H9 (cell line): Measurements from ENCODE around the gene RASGEF1C. TPM values are rescaled to one million over a fixed set of nuclear protein-coding genes. Genes with fewer than 3 reads are reported as not detected.

Experiments used
- DNase-seq: peaks from one replicate; pipeline ENCODE4 v3.0.0-alpha.2; 2017
- H2AFZ ChIP-seq: one replicate; pipeline ENCODE4 v1.6.1; 2013; ENCODE audit warnings: mild to moderate bottlenecking, low read length, control low read depth, moderate library complexity
- H2AK5ac ChIP-seq: 2 replicates; pipeline ENCODE4 v1.6.1; 2013; ENCODE audit warnings: low read length, control low read depth, mixed read lengths; ENCODE audit not compliant: insufficient read length
- H2BK120ac ChIP-seq: one replicate; pipeline ENCODE4 v1.6.1; 2013; ENCODE audit warnings: low read depth, mild to moderate bottlenecking, low read length, control low read depth, inconsistent platforms; ENCODE audit not compliant: poor library complexity, severe bottlenecking
- H2BK12ac ChIP-seq: 2 replicates; pipeline ENCODE4 v1.6.1; 2013; ENCODE audit warnings: low read length, control low read depth, mixed read lengths, low read depth; ENCODE audit not compliant: insufficient read length
- H2BK15ac ChIP-seq: 2 replicates; pipeline ENCODE4 v1.6.1; 2013; ENCODE audit warnings: low read depth, low read length, control low read depth
- H2BK20ac ChIP-seq: one replicate; pipeline ENCODE4 v1.6.1; 2013; ENCODE audit warnings: low read depth, mild to moderate bottlenecking, low read length, control low read depth, inconsistent platforms; ENCODE audit not compliant: poor library complexity, severe bottlenecking
- H2BK5ac ChIP-seq: 2 replicates; pipeline ENCODE4 v1.6.1; 2013; ENCODE audit warnings: low read length, control low read depth, mixed read lengths; ENCODE audit not compliant: insufficient read length
- H3K14ac ChIP-seq: 2 replicates; pipeline ENCODE4 v1.6.1; 2013; ENCODE audit warnings: low read length, control low read depth; ENCODE audit not compliant: insufficient read depth
- H3K18ac ChIP-seq: 2 replicates; pipeline ENCODE4 v1.6.1; 2013; ENCODE audit warnings: low read depth, mild to moderate bottlenecking, mixed read lengths, low read length, control low read depth; ENCODE audit not compliant: insufficient read length
- H3K23ac ChIP-seq: 2 replicates; pipeline ENCODE4 v1.6.1; 2013; ENCODE audit warnings: low read length, control low read depth, mixed read lengths, low read depth; ENCODE audit not compliant: insufficient read length
- H3K23me2 ChIP-seq: 2 replicates; pipeline ENCODE4 v1.6.1; 2013; ENCODE audit warnings: low read depth, mild to moderate bottlenecking, mixed read lengths, low read length, control low read depth; ENCODE audit not compliant: insufficient read length, poor library complexity, severe bottlenecking
- H3K27ac ChIP-seq: 2 replicates; pipeline ENCODE4 v1.5.1; 2013; ENCODE audit warnings: low read length, control low read depth, mixed read lengths, low read depth; ENCODE audit not compliant: insufficient read length
- H3K27me3 ChIP-seq: 2 replicates; pipeline ENCODE4 v1.6.1; 2013; ENCODE audit warnings: low read length, control low read depth, inconsistent platforms; ENCODE audit not compliant: insufficient read depth
- H3K4ac ChIP-seq: 2 replicates; pipeline ENCODE4 v1.6.1; 2013; ENCODE audit warnings: low read depth, mild to moderate bottlenecking, control low read depth, inconsistent platforms, low read length, moderate library complexity
- H3K4me1 ChIP-seq: 2 replicates; pipeline ENCODE4 v1.6.1; 2013; ENCODE audit warnings: low read length, control low read depth, inconsistent platforms; ENCODE audit not compliant: insufficient read depth
- H3K4me2 ChIP-seq: 2 replicates; pipeline ENCODE4 v1.6.1; 2013; ENCODE audit warnings: low read length, control low read depth, mixed read lengths; ENCODE audit not compliant: insufficient read length, insufficient read depth
- H3K56ac ChIP-seq: 2 replicates; pipeline ENCODE4 v1.6.1; 2013; ENCODE audit warnings: low read depth, mild to moderate bottlenecking, mixed read lengths, low read length, control low read depth; ENCODE audit not compliant: insufficient read length
- H3K79me1 ChIP-seq: 2 replicates; pipeline ENCODE4 v1.6.1; 2013; ENCODE audit warnings: low read depth, mild to moderate bottlenecking, moderate library complexity, low read length, control low read depth, inconsistent platforms; ENCODE audit not compliant: insufficient read depth, poor library complexity, severe bottlenecking
- H3K79me2 ChIP-seq: 2 replicates; pipeline ENCODE4 v1.6.1; 2013; ENCODE audit warnings: low read length, control low read depth, inconsistent platforms; ENCODE audit not compliant: insufficient read depth
- H3K9ac ChIP-seq: 2 replicates; pipeline ENCODE4 v1.6.1; 2013; ENCODE audit warnings: low read length, control low read depth, mixed read lengths; ENCODE audit not compliant: insufficient read length; ENCODE audit errors: extremely low read depth
- H3K9me3 ChIP-seq: one replicate; pipeline ENCODE4 v1.6.1; 2013; ENCODE audit warnings: low read depth, low read length, inconsistent platforms; ENCODE audit not compliant: control insufficient read depth
- H3T11ph ChIP-seq: one replicate; pipeline ENCODE4 v1.6.1; 2013; ENCODE audit warnings: mild to moderate bottlenecking, low read length, control low read depth, inconsistent platforms
- H4K20me1 ChIP-seq: one replicate; pipeline ENCODE4 v1.6.1; 2013; ENCODE audit not compliant: control insufficient read depth, insufficient read length, insufficient read depth
- H4K5ac ChIP-seq: 2 replicates; pipeline ENCODE4 v1.6.1; 2013; ENCODE audit warnings: low read depth, mild to moderate bottlenecking, mixed read lengths, low read length, control low read depth; ENCODE audit not compliant: insufficient read length
- H4K8ac ChIP-seq: replicated peaks from 2 replicates; pipeline ENCODE4 v1.6.1; 2013; ENCODE audit warnings: low read length, control low read depth, mixed read lengths, low read depth; ENCODE audit not compliant: insufficient read length
- H4K91ac ChIP-seq: 2 replicates; pipeline ENCODE4 v1.6.1; 2013; ENCODE audit warnings: low read depth, mild to moderate bottlenecking, moderate library complexity, mixed read lengths, low read length, control low read depth; ENCODE audit not compliant: insufficient read length
- H3K27ac Mint-ChIP-seq, 3 experiments: 2 replicates in 2 of 3; 3 replicates in 1 of 3; pipeline ENCODE4 v1.8.0; 2020 to 2021; ENCODE audit warnings: mixed read lengths in 3 of 3, mild to moderate bottlenecking in 1 of 3, moderate library complexity in 1 of 3
- H3K27me3 Mint-ChIP-seq: 2 replicates; pipeline ENCODE4 v1.8.0; 2021; ENCODE audit warnings: low read depth, mild to moderate bottlenecking, moderate library complexity, mixed read lengths
- H3K36me3 Mint-ChIP-seq, 3 experiments: 2 replicates in 2 of 3; 3 replicates in 1 of 3; pipeline ENCODE4 v1.8.0; 2020 to 2021; ENCODE audit warnings: low read depth in 3 of 3, mixed read lengths in 3 of 3; ENCODE audit not compliant: insufficient read depth in 1 of 3
- H3K4me1 Mint-ChIP-seq, 2 experiments: 2 replicates each; pipeline ENCODE4 v1.8.0; 2020; ENCODE audit warnings: mixed read lengths in 2 of 2
- H3K4me3 Mint-ChIP-seq, 2 experiments: 2 replicates in 1 of 2; 3 replicates in 1 of 2; pipeline ENCODE4 v1.8.0; 2020 to 2021; ENCODE audit warnings: mild to moderate bottlenecking in 2 of 2, mixed read lengths in 2 of 2, moderate library complexity in 1 of 2
- H3K9me3 Mint-ChIP-seq, 2 experiments: 2 replicates in 1 of 2; 3 replicates in 1 of 2; pipeline ENCODE4 v1.8.0; 2020; ENCODE audit warnings: mild to moderate bottlenecking in 2 of 2, mixed read lengths in 2 of 2, moderate library complexity in 1 of 2
- WGBS: extraction: QIAGEN DNeasy Blood & Tissue Kit; methylation state at CpG from one replicate; pipeline ENCODE4 v1.1.7; 2013; ENCODE audit warnings: missing lambda C conversion rate, low lambda C conversion rate, mixed read lengths; ENCODE audit not compliant: insufficient read length; ENCODE audit errors: extremely low coverage; 5-methylcytosine and 5-hydroxymethylcytosine counted together
- total RNA-seq: library from RNA; stranded (reverse); gene quantifications from 2 replicates; pipeline ENCODE4 v1.2.1, GENCODE V29; 2021
- TF ChIP-seq, protein P1 (sequence below): fragments of 200-600 bp; sonication (generic); conservative IDR thresholded peaks from 3 replicates; pipeline ENCODE4 v1.8.0; 2021; ENCODE audit warnings: antibody characterized with exemption, mild to moderate bottlenecking

Gene RASGEF1C
- total RNA-seq, 1 experiment from 2014 or later: 0.83 TPM

DNA sequence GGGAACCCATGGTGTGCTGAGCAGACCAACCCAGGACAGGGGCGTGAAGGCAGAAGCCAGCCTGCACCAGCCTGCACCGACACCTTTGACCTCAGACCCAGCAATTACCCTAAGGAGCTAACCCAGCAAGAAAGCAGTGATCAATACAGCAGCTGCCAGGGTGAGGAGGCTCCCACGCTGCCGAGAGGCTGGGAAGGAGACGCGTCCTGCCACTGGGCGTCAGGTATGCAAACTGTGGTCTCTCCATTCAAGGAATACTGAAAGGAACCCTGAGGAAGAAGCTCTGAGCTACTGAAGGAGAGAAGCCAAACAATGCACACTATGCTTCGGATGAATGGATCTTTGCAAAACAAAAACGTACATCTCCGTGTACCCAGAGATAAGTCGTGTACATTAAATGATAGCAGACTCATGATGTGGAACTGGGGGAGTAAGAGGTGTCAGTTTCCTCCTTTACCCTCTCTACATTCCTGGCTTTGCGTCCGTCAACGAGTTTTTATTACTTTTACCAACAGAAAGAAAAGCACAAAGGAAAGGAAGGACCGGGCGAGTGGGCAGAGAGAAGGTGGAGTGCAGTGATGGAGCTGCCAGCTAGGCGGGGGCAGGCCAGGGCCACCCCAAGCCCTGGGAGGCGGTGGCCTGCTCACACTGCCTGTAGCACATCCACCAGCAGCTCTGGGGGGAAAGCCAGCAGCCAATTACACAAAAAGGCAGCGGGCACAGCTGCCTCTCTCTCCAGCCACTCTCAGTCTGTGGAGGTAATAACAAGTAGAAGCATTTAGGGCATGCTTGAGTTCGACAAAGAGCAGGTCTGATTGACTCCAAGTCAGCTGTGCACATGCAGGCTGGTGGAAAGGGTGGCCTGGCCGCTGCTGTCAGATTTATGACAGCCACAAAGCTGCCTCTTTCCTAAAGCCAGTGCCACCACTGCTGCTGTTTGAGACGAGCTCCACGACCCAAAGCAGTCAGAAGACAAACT, 29.3 kb downstream of the RASGEF1C start:
- no peak overlapping the region for H3K4me3 Mint-ChIP-seq
- H3K36me3 Mint-ChIP-seq: peaks cover 0 to 3% (median 0%) of the 10 kb centered on the region in 3 experiments; a peak in 3 of 7 replicates
- DNase-seq: no peak
- no peaks in the 10 kb centered on the region for H3K79me2 ChIP-seq
- H4K20me1 ChIP-seq: no peaks in the 10 kb centered on the region
- H3K27me3 ChIP-seq: no peaks in the 10 kb centered on the region
- H3K27me3 Mint-ChIP-seq: no peaks in the 10 kb centered on the region; the same call in 1 of the 2 replicates
- H2BK15ac ChIP-seq: no peak overlapping the region
- H4K8ac ChIP-seq: no peak overlapping the region
- H2BK20ac ChIP-seq: no peak overlapping the region
- H3K27ac ChIP-seq: no peak overlapping the region
- H3K9ac ChIP-seq: no peak overlapping the region
- H3K56ac ChIP-seq: no peak overlapping the region
- no peak overlapping the region for H3K18ac ChIP-seq
- H2AK5ac ChIP-seq: no peak overlapping the region
- H3K4me2 ChIP-seq: no peak overlapping the region
- no peaks in the 10 kb centered on the region for H3K79me1 ChIP-seq
- no peak overlapping the region for H4K5ac ChIP-seq
- no peaks in the 10 kb centered on the region for H3K23me2 ChIP-seq
- no peak overlapping the region for H3K23ac ChIP-seq
- H3T11ph ChIP-seq: no peak overlapping the region
- H3K4ac ChIP-seq: no peak overlapping the region
- H3K4me1 ChIP-seq: no peaks in the 10 kb centered on the region
- H2BK120ac ChIP-seq: no peak overlapping the region
- H3K9me3 Mint-ChIP-seq: peaks cover 6 to 16% of the 10 kb centered on the region in 2 experiments; a peak in 4 of 5 replicates
- H2BK5ac ChIP-seq: no peak overlapping the region
- peak overlapping the region in 2 of 3 experiments; percentile 21 to 85; a peak in 1 of 7 replicates for H3K27ac Mint-ChIP-seq
- TF ChIP-seq, protein P1, sequence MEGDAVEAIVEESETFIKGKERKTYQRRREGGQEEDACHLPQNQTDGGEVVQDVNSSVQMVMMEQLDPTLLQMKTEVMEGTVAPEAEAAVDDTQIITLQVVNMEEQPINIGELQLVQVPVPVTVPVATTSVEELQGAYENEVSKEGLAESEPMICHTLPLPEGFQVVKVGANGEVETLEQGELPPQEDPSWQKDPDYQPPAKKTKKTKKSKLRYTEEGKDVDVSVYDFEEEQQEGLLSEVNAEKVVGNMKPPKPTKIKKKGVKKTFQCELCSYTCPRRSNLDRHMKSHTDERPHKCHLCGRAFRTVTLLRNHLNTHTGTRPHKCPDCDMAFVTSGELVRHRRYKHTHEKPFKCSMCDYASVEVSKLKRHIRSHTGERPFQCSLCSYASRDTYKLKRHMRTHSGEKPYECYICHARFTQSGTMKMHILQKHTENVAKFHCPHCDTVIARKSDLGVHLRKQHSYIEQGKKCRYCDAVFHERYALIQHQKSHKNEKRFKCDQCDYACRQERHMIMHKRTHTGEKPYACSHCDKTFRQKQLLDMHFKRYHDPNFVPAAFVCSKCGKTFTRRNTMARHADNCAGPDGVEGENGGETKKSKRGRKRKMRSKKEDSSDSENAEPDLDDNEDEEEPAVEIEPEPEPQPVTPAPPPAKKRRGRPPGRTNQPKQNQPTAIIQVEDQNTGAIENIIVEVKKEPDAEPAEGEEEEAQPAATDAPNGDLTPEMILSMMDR: no peak
- H3K9me3 ChIP-seq: no peaks in the 10 kb centered on the region
- H2AFZ ChIP-seq: no peak overlapping the region
- no CpG with 5 or more reads among the region's 23 CpGs for WGBS
- H3K4me1 Mint-ChIP-seq: peaks cover 9 to 14% of the 10 kb centered on the region in 2 experiments
- no peak overlapping the region for H3K14ac ChIP-seq
- H4K91ac ChIP-seq: no peak overlapping the region
- H2BK12ac ChIP-seq: no peak overlapping the region
